Skin of body (tissue), 2 donors: Measurements from ENCODE around the gene TMEM52. TPM values are rescaled to one million over a fixed set of nuclear protein-coding genes. Genes with fewer than 3 reads are reported as not detected.
"Not testable (repeated sequence)": the region's sequence is repeated elsewhere in the genome, so short reads cannot be mapped to it uniquely, and the experiment has no call there.

Experiments used
- DNase-seq: peaks from one replicate; lab custom pipeline; 2025; lab: John Stamatoyannopoulos, UW
- total RNA-seq: library from RNA; depleted of rRNA; stranded (reverse); fragments of >200 nt; gene quantifications from one replicate; pipeline ENCODE4 v1.2.3, GENCODE V29; 2014

The TMEM52 gene
- total RNA-seq, 1 donor from 2014 or later: 3.6 TPM

GRCh38 chr1:1946540-1946939, 27.5 kb upstream of the TMEM52 start:
- no peak for DNase-seq

- no peak for DNase-seq
Measured at GRCh38 chr1:1945782-1946393, 26.8 kb upstream of the TMEM52 start.

GRCh38 chr1:1943834-1944570, 24.9 kb upstream of the TMEM52 start:
- no peak for DNase-seq

GRCh38 chr1:1942753-1943656, 23.9 kb upstream of the TMEM52 start:
- DNase-seq: no peak

GRCh38 chr1:1941868-1942752, 23.0 kb upstream of the TMEM52 start:
- DNase-seq: no peak

- no peak for DNase-seq
Measured at GRCh38 chr1:1941211-1941841, 22.2 kb upstream of the TMEM52 start.

- DNase-seq: no peak
Measured at GRCh38 chr1:1940123-1940425, 21.0 kb upstream of the TMEM52 start.

- DNase-seq: no peak
Measured at GRCh38 chr1:1939296-1940122, 20.4 kb upstream of the TMEM52 start.

- no peak for DNase-seq
Measured at GRCh38 chr1:1938613-1939295, 19.7 kb upstream of the TMEM52 start.

GRCh38 chr1:1938276-1938573, 19.1 kb upstream of the TMEM52 start:
- no peak for DNase-seq

- DNase-seq: no peak
Measured at GRCh38 chr1:1937549-1938275, 18.6 kb upstream of the TMEM52 start.

GRCh38 chr1:1937061-1937460, 18.0 kb upstream of the TMEM52 start:
- DNase-seq: no peak

- not testable (repeated sequence) for DNase-seq
Measured at GRCh38 chr1:1934848-1935247, 15.8 kb upstream of the TMEM52 start.

- no peak for DNase-seq
Measured at GRCh38 chr1:1929639-1930545, 10.8 kb upstream of the TMEM52 start.

GRCh38 chr1:1929102-1929638, 10.1 kb upstream of the TMEM52 start:
- no peak for DNase-seq

GRCh38 chr1:1928231-1929101, 9.4 kb upstream of the TMEM52 start:
- no peak for DNase-seq

GRCh38 chr1:1927751-1928150, 8.7 kb upstream of the TMEM52 start:
- DNase-seq: no peak
